Activated CD8-positive, alpha-beta T cell treated with anti-CD3 and anti-CD28 coated beads, Interleukin-2, amount 10 ng/mL, durations not matched to agents 7 days and 5 days (primary cell): ENCODE results near the gene CAMK2D. TPM values are rescaled to one million over a fixed set of nuclear protein-coding genes. Genes with fewer than 3 reads are reported as not detected.

Experiments
- ATAC-seq: fragments of 150-1000 bp; cut with Tn5 transposase; one replicate; pipeline ENCODE4 v1.10.0; 2021; ENCODE audit warnings: moderate library complexity
- CTCF ChIA-PET: fragments of 350-600 bp; sonication (Branson Sonifier 250); formaldehyde crosslinking; loops from one replicate; lab custom pipeline; 2021; ENCODE audit warnings: antibody characterized with exemption; lab: Charles Lee
- POLR2A ChIA-PET: fragments of 350-600 bp; sonication (Branson Sonifier 250); formaldehyde crosslinking; loops from one replicate; lab custom pipeline; 2021; ENCODE audit warnings: antibody characterized with exemption; lab: Charles Lee
- DNase-seq: peaks from one replicate; pipeline ENCODE4 v3.0.0-alpha.2; 2020
- H3K27ac Mint-ChIP-seq: one replicate; pipeline ENCODE4 v1.8.0; 2021; ENCODE audit warnings: mild to moderate bottlenecking, mixed read lengths
- H3K27me3 Mint-ChIP-seq: one replicate; pipeline ENCODE4 v1.8.0; 2021; ENCODE audit warnings: low read depth, mixed read lengths
- H3K36me3 Mint-ChIP-seq: one replicate; pipeline ENCODE4 v1.8.0; 2021; ENCODE audit warnings: low read depth, mixed read lengths
- H3K4me1 Mint-ChIP-seq: one replicate; pipeline ENCODE4 v1.8.0; 2021; ENCODE audit warnings: low read depth, mixed read lengths
- H3K4me3 Mint-ChIP-seq: one replicate; pipeline ENCODE4 v1.8.0; 2021; ENCODE audit warnings: mild to moderate bottlenecking, mixed read lengths
- H3K9me3 Mint-ChIP-seq: one replicate; pipeline ENCODE4 v1.8.0; 2022; ENCODE audit warnings: mixed read lengths; ENCODE audit not compliant: insufficient read depth
- total RNA-seq, 2 experiments: library from RNA; stranded (reverse); gene quantifications; one replicate each; pipeline ENCODE4 v1.2.3, GENCODE V29; 2021

The CAMK2D gene
- total RNA-seq, 2 experiments from 2014 or later: 30.7 to 31.1 TPM

DNA sequence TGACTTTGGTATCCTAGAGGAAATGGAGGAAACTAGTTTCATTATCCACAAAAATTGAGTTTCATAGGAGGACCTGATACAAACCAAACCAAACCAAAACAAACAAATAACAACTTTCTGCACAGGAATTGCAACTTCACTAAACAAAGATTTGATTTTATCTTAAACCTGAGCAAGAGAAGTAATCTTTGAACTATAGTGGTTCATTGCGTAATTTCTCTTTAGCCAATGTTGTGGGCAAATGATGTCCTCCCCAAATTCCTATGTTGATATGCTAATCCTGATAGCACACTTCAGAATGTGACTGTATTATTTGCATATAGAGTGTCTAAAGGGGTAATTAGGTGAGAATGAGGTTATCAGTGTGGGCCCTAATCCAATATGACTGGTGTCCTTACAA lies 102.4 kb downstream of the CAMK2D start:
- Mint-ChIP-seq H3K4me3 (no peak overlapping the region), H3K27ac (no peak overlapping the region), H3K4me1 (peaks cover 4% of the 10 kb centered on the region), H3K9me3 (no peaks in the 10 kb centered on the region), H3K36me3 (peaks cover 30% of the 10 kb centered on the region), H3K27me3 (no peaks in the 10 kb centered on the region)
- DNase-seq (no peak), ATAC-seq (no peak)
- CTCF ChIA-PET: no interaction called here
- POLR2A ChIA-PET: no interaction called here

DNA sequence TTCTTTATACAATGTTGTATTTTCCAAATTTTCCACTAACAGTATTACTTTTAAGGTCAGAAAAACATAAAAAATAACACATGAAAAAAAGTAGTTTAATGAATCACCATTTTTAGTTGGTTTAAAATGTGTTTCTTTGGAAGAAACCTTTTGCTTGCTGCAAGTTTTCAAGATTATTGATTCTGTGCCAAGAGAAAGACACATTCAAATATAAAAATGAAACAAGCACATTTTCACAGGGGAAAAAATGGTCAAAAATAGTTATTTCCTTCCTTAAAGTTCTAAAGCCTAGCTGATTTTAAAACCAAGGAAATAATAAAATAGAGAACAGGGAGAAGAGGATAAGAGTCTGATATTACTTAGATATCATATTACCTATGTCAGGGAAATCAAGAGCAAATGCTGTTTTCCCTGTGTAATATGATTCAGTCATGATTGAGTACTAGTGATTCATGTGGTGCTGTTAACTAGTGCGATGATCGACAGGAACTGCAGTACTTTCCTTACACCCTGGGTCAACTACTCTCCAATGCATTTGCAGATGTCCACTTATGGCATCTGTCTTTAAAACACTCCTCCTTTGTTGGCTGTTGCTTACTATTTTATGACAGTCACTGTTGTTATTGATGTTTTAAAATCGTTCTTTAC lies 103.8 kb downstream of the CAMK2D start:
- Mint-ChIP-seq H3K4me3 (no peak overlapping the region), H3K27ac (no peak overlapping the region), H3K36me3 (peaks cover 27% of the 10 kb centered on the region), H3K4me1 (peaks cover 4% of the 10 kb centered on the region), H3K27me3 (no peaks in the 10 kb centered on the region), H3K9me3 (no peaks in the 10 kb centered on the region)
- no peak for ATAC-seq
- POLR2A ChIA-PET: no interaction called here
- no peak for DNase-seq
- CTCF ChIA-PET: interaction anchor here (1.4 kb wide), 1 partner anchor 10 kb away, joined by 3 read pairs; no protein-coding TSS in a partner anchor

DNA sequence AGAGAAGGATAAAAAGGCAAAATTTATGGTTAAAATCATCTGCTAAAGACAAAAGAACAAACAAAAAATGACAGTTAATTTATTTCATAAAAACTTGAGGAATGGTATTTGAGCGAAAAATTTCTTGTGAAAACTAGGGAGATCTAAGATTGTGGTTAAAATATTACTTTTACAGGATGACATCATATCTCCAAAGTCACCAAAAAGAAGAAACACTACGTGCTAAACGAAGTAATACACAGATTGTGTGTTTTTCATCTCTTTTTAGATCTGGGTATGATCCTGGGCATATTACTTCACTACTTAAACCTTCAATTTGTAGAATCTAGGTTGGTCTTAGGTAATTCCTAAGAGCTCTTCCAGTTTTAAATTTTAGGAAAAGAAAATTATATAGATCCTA lies 107.7 kb downstream of the CAMK2D start:
- Mint-ChIP-seq H3K4me1 (peaks cover 6% of the 10 kb centered on the region), H3K27me3 (no peaks in the 10 kb centered on the region), H3K36me3 (peaks cover 22% of the 10 kb centered on the region), H3K27ac (no peak overlapping the region), H3K4me3 (no peak overlapping the region), H3K9me3 (no peaks in the 10 kb centered on the region)
- DNase-seq (no peak), ATAC-seq (no peak)
- POLR2A ChIA-PET: no interaction called here
- CTCF ChIA-PET: interaction anchor here (3.1 kb wide), 1 partner anchor 20 kb away, joined by 12 read pairs; no protein-coding TSS in a partner anchor

DNA sequence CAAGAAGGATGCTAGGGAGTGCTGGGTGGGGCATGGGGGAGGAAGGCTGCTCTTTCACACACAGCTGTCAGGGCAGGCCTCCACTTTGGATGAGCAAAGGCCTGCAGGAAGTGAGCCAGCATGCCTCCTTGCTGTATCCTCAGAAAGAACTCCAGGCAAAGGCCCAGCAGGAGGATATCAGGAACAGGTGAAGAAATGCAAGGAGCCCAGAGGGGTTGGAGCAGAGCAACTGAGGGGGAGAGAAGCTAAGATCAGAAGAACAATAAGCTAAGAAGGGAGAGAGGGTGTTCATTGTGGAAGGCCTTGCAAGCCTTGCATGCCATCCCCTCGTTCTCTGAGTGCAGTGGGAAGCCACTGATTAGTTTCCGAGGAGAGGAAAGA lies 115.1 kb downstream of the CAMK2D start:
- ChIA-PET CTCF (no interaction called here), POLR2A (no interaction called here)
- Mint-ChIP-seq H3K4me3 (no peak overlapping the region), H3K9me3 (no peaks in the 10 kb centered on the region), H3K27me3 (no peaks in the 10 kb centered on the region), H3K4me1 (peaks cover 22% of the 10 kb centered on the region), H3K27ac (no peak overlapping the region), H3K36me3 (peaks cover 16% of the 10 kb centered on the region)
- DNase-seq (no peak), ATAC-seq (no peak)

DNA sequence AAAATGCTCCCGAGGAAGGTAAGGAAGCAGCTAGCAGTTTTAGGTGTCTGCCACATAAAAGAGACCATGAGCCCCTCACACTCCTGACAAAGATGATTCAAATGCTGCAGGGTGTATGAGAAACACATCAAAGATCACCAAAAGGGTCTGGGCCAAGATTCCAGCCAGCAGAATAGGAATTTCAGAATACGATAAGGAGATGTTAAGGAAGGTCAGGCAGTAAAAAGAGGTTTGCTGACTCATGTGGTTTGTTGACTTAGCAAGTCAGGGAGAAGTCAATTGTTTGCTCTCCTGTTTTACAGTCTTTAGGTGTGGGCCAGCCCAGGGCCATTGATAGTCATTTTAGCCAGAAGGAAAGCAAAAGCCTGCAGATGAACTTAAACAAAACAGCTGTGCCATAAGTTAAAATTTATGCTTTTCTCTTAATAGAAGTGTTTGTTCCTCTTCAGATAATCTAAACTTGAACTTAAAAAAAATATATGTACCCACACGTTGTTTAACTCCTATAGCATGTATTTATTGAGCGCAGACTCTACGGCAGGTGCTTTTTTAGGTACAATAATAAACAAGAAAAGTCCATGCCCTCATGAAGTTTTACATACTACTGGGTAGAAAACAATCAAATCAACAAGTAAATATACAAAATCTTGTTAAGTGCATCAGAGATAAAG lies 115.6 kb downstream of the CAMK2D start:
- POLR2A ChIA-PET: interaction anchor here (0.9 kb wide), 1 partner anchor 29 kb away, joined by 3 read pairs; no protein-coding TSS in a partner anchor
- peaks cover 16% of the 10 kb centered on the region for H3K36me3 Mint-ChIP-seq
- no peak overlapping the region for H3K27ac Mint-ChIP-seq
- CTCF ChIA-PET: interaction anchor here (0.9 to 1.7 kb wide), 2 partner anchors 9 to 14 kb away, joined by 4 to 5 read pairs; no protein-coding TSS in a partner anchor
- ATAC-seq (no peak), DNase-seq (no peak)
- H3K4me1 Mint-ChIP-seq: peaks cover 22% of the 10 kb centered on the region
- H3K9me3 Mint-ChIP-seq: no peaks in the 10 kb centered on the region
- no peaks in the 10 kb centered on the region for H3K27me3 Mint-ChIP-seq
- H3K4me3 Mint-ChIP-seq: no peak overlapping the region

DNA sequence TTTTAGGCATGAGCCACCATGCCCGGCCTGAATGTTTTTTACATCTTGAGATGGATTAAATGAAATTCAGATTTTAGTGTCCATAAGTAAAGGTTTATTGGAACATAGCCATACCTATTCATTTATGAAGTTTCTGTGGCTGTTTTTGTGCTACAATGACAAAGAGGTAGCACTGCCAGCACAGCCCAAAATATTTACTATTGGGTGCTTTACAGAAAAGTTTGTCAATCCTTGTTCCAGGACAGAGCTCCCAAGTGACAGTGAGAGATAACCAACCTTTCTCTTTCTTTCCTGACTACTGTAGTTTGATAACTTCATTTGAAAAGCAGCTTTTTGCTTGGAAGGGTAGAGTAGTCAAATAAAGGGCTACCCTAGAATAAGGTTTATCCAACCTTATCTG lies 116.2 kb downstream of the CAMK2D start:
- Mint-ChIP-seq H3K27ac (no peak overlapping the region), H3K4me1 (peaks cover 24% of the 10 kb centered on the region), H3K9me3 (no peaks in the 10 kb centered on the region), H3K27me3 (no peaks in the 10 kb centered on the region), H3K36me3 (peaks cover 12% of the 10 kb centered on the region), H3K4me3 (no peak overlapping the region)
- CTCF ChIA-PET: interaction anchor here (0.9 to 1.7 kb wide), 5 partner anchors 8 to 97 kb away, joined by 4 to 5 read pairs (median 4); no protein-coding TSS in a partner anchor
- DNase-seq (no peak), ATAC-seq (no peak)
- POLR2A ChIA-PET: interaction anchor here (0.9 kb wide), 1 partner anchor 29 kb away, joined by 3 read pairs; no protein-coding TSS in a partner anchor

DNA sequence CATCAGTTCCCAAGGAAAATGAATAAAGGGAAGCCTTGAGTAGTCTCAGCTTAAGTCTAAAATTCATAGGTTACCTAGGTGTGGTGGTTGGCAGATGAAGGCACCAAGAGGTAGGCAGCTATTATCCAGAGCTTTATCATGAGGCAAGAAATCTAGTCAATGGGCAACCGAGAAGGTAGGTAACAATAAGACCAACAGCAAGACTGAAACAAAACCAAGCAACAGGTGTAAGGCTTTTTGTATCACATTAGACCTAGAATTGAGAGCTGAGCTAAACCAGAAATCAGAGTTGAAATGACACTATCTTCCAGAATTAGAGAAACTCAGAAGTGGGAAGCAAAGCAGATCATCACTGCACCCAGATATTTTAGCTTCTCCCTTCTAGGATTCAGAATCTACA lies 117.1 kb downstream of the CAMK2D start:
- no peak for DNase-seq
- no peaks in the 10 kb centered on the region for H3K9me3 Mint-ChIP-seq
- peaks cover 12% of the 10 kb centered on the region for H3K36me3 Mint-ChIP-seq
- no peak overlapping the region for H3K4me3 Mint-ChIP-seq
- peaks cover 33% of the 10 kb centered on the region for H3K4me1 Mint-ChIP-seq
- no peak overlapping the region for H3K27ac Mint-ChIP-seq
- POLR2A ChIA-PET: no interaction called here
- ATAC-seq: no peak
- no peaks in the 10 kb centered on the region for H3K27me3 Mint-ChIP-seq
- CTCF ChIA-PET: interaction anchor here (0.8 to 1.7 kb wide), 5 partner anchors 9 to 96 kb away, joined by 3 to 5 read pairs (median 4); no protein-coding TSS in a partner anchor

DNA sequence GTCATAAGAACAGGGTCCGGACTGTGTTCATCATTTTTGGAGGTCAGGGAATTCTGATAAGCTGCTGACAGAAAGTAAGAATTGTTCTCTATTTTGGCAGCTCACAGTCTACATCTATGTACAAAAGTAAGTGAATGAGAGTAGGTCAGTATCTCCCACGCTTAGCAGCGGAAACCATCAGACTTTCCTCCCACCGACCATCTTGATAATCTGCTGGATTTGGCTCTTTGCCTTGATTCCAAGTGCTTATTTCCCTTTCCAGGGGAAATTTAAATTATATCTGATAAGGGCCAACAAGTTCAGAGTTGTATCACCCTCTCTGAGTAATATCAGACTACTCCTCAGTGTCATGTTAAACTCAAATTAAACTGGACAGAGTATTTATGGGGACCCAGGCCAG lies 118.0 kb downstream of the CAMK2D start:
- H3K36me3 Mint-ChIP-seq: peaks cover 9% of the 10 kb centered on the region
- ATAC-seq (no peak), DNase-seq (no peak)
- no peaks in the 10 kb centered on the region for H3K9me3 Mint-ChIP-seq
- H3K27me3 Mint-ChIP-seq: no peaks in the 10 kb centered on the region
- H3K4me1 Mint-ChIP-seq: peaks cover 39% of the 10 kb centered on the region
- no peak overlapping the region for H3K27ac Mint-ChIP-seq
- ChIA-PET POLR2A (no interaction called here), CTCF (interaction anchor here (1.6 kb wide), 1 partner anchor 8 kb away, joined by 4 read pairs; no protein-coding TSS in a partner anchor)
- H3K4me3 Mint-ChIP-seq: no peak overlapping the region

DNA sequence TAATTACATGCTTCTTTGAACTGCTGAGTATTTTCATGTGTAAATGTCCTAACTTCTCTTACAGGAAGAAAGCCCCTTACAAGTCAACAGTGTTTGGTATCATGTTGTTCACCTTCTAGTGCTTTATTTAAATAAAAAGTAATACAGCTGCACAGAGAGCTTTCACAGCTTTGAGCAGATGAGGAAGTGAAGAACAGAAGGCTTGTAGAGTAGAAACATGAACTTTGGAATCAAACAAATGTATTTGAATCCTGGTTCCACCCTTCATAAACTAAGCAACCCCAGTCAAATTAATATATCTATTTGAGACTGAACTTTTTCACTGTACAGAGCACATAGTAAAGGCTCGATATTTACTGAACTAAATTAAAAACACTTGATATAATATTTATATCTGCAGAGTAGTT lies 120.5 kb downstream of the CAMK2D start:
- CTCF ChIA-PET: no interaction called here
- H3K4me3 Mint-ChIP-seq: no peak overlapping the region
- POLR2A ChIA-PET: no interaction called here
- ATAC-seq (no peak), DNase-seq (no peak)
- peaks cover 15% of the 10 kb centered on the region for H3K36me3 Mint-ChIP-seq
- H3K9me3 Mint-ChIP-seq: no peaks in the 10 kb centered on the region
- H3K27ac Mint-ChIP-seq: no peak overlapping the region
- no peaks in the 10 kb centered on the region for H3K27me3 Mint-ChIP-seq
- H3K4me1 Mint-ChIP-seq: peaks cover 51% of the 10 kb centered on the region

DNA sequence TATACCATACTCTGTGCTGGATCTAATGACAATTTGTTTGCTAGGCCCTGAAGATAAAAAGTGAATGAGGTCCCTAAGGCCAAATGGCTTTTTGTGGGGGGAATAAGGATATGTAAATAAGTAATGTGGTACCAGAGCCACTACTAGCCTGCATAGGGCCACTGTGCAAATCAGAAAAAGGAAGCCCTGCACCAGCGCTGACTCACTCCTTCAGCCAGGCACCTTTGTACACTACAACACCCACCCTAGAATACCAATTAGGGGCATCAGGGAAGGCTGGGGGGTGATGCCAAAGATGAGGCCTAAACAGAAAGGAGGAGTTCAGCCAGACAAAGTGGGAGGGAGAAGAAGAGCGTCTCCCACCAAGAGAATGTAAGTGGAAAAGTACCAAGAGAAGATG lies 122.2 kb downstream of the CAMK2D start:
- H3K27me3 Mint-ChIP-seq: no peaks in the 10 kb centered on the region
- ChIA-PET POLR2A (no interaction called here), CTCF (no interaction called here)
- H3K4me1 Mint-ChIP-seq: peaks cover 46% of the 10 kb centered on the region
- DNase-seq (no peak), ATAC-seq (no peak)
- H3K36me3 Mint-ChIP-seq: peaks cover 12% of the 10 kb centered on the region
- H3K4me3 Mint-ChIP-seq: no peak overlapping the region
- H3K9me3 Mint-ChIP-seq: no peaks in the 10 kb centered on the region
- no peak overlapping the region for H3K27ac Mint-ChIP-seq

DNA sequence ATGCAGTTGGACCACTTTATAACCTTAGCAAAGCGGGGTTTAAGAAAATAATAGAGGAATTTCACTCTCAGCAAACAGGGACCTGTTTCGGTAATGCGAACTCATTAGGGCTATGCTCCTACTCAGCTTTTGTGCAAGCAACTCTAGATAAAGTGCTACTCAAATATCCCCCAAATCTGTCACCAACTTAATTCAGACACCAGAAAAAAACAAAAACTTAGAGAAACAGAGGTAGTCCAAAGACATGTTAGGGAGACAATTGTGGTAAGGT lies 123.0 kb downstream of the CAMK2D start:
- H3K4me3 Mint-ChIP-seq: no peak overlapping the region
- no peaks in the 10 kb centered on the region for H3K9me3 Mint-ChIP-seq
- ATAC-seq: no peak
- no peaks in the 10 kb centered on the region for H3K27me3 Mint-ChIP-seq
- DNase-seq: no peak
- ChIA-PET CTCF (interaction anchor here (1.1 to 3.7 kb wide), 5 partner anchors 10 to 90 kb away, joined by 3 to 29 read pairs (median 4); no protein-coding TSS in a partner anchor), POLR2A (no interaction called here)
- peaks cover 8% of the 10 kb centered on the region for H3K36me3 Mint-ChIP-seq
- H3K27ac Mint-ChIP-seq: no peak overlapping the region
- H3K4me1 Mint-ChIP-seq: peaks cover 45% of the 10 kb centered on the region
